HL-60 (cell line): ENCODE results near the gene GCK.

Experiments
- CTCF ChIP-seq: IDR thresholded peaks from one replicate; pipeline ENCODE4 v1.5.1; 2011; ENCODE audit warnings: low read length, control low read depth, inconsistent platforms; ENCODE audit not compliant: insufficient read depth
- POLR2AphosphoS5 ChIP-seq: IDR thresholded peaks from 2 replicates; pipeline ENCODE4 v1.6.1; 2012; ENCODE audit warnings: low read depth
- REST ChIP-seq: IDR thresholded peaks from 2 replicates; pipeline ENCODE4 v1.6.1; 2012; ENCODE audit warnings: low read depth; ENCODE audit not compliant: insufficient replicate concordance

GRCh38 chr7:44101303-44101965 is 87.8 kb downstream of the GCK start:
- TF ChIP-seq CTCF (no peak), POLR2AphosphoS5 (no peak), REST (no peak)
